Tibial artery (tissue), 4 donors: ENCODE results near the gene PKNOX2.

Source experiments
- DNase-seq, 2 donors: peaks; one replicate each; pipeline ENCODE4 v3.0.0-alpha.2; 2019
- H3K27ac ChIP-seq, 2 donors: fragments of 200-600 bp; sonication (generic) in 1 of 2; 1 replicate in 1 of 2; 2 replicates in 1 of 2; pipeline ENCODE4 v1.5.1; 2018 to 2019; ENCODE audit warnings: mild to moderate bottlenecking in 1 of 2
- H3K27me3 ChIP-seq, 2 donors: fragments of 200-600 bp; sonication (generic) in 1 of 2; one replicate each; pipeline versions ENCODE4 v1.5.1 to v1.6.0; 2016 to 2019
- H3K36me3 ChIP-seq, 3 donors: fragments of 200-600 bp; sonication (generic) in 2 of 3; one replicate each; pipeline ENCODE4 v1.5.1; 2016 to 2019; ENCODE audit warnings: mild to moderate bottlenecking in 2 of 3
- H3K4me1 ChIP-seq, 4 donors: fragments of 200-600 bp; sonication (generic) in 2 of 4; 1 replicate in 3 of 4; 2 replicates in 1 of 4; pipeline ENCODE4 v1.5.1; 2016 to 2019
- H3K4me3 ChIP-seq, 2 donors: fragments of 200-600 bp; sonication (generic) in 1 of 2; 1 replicate in 1 of 2; 2 replicates in 1 of 2; pipeline ENCODE4 v1.5.1; 2018 to 2019; ENCODE audit warnings: mild to moderate bottlenecking in 2 of 2
- H3K9me3 ChIP-seq, 3 donors: fragments of 200-600 bp; sonication (generic) in 1 of 3; one replicate each; pipeline ENCODE4 v1.5.1; 2016 to 2019
- intact Hi-C: fragments of 100-400 bp; cut with DNase I; formaldehyde crosslinking; loops from one replicate; pipeline ENCODE4 v1.15.0; 2023; ENCODE audit warnings: low total_unique reads
- TF ChIP-seq, protein P1 (sequence below), 2 experiments: fragments of 200-600 bp in 1 of 2; fragments of 450-650 bp in 1 of 2; IDR thresholded peaks; one replicate each; pipeline ENCODE4 v1.5.1; 2017 to 2019; ENCODE audit warnings: antibody characterized with exemption in 2 of 2, mild to moderate bottlenecking in 1 of 2, moderate library complexity in 1 of 2

Gene PKNOX2

DNA sequence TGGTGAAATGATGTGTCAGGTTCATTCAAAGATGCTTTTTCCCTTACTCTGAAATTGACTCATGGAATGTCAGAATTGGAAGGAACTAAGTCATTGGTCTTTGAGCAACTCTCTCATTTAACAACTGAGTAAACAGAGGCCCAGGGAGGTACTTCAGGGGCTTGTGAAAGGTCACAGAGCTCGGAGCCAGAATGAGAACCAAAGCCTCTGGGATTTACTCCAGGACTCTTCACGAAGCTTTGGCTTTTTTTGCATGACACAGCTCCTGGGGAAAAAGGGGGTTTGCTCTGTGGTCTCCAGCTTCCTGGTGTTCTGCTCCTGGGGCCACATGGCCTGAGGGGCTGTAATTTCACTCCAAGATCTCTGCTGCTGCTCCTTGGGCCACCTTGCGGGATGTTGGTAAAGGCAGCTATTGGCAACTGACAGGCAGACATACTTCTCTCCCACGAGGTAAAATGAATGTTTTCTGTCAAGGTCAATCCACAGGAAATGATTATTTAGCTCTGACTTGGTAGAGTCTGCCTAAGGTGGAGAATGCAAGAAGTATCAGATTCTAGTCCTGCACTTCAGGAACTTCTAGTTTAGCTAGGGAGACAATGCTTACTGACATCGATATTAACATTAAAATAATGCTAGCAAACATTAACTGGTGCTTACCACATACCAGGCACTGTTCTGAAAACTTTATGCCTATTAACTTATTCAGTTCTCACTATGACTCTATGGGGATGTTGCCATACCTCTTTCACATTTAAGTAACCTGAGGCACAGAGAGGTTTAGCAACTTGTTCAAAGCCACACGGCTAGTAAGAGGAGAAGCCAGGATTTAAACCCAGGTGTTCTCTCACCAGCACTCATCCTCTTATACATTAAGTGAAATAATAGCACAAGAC, 16.1 kb downstream of the PKNOX2 start:
- no peak overlapping the region for H3K27ac ChIP-seq
- no peaks in the 10 kb centered on the region for H3K36me3 ChIP-seq
- no peak overlapping the region for H3K4me3 ChIP-seq
- no peaks in the 10 kb centered on the region for H3K9me3 ChIP-seq
- intact Hi-C loops = no loop called here
- DNase-seq = peak in 1 of 2 donors; percentile 20
- peaks cover 0 to 3% of the 10 kb centered on the region in 2 donors for H3K27me3 ChIP-seq
- TF ChIP-seq, protein P1, sequence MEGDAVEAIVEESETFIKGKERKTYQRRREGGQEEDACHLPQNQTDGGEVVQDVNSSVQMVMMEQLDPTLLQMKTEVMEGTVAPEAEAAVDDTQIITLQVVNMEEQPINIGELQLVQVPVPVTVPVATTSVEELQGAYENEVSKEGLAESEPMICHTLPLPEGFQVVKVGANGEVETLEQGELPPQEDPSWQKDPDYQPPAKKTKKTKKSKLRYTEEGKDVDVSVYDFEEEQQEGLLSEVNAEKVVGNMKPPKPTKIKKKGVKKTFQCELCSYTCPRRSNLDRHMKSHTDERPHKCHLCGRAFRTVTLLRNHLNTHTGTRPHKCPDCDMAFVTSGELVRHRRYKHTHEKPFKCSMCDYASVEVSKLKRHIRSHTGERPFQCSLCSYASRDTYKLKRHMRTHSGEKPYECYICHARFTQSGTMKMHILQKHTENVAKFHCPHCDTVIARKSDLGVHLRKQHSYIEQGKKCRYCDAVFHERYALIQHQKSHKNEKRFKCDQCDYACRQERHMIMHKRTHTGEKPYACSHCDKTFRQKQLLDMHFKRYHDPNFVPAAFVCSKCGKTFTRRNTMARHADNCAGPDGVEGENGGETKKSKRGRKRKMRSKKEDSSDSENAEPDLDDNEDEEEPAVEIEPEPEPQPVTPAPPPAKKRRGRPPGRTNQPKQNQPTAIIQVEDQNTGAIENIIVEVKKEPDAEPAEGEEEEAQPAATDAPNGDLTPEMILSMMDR (IDR thresholded peaks at IDR 0.05) = no peak
- H3K4me1 ChIP-seq = peaks cover 0 to 8% (median 5%) of the 10 kb centered on the region in 4 donors

DNA sequence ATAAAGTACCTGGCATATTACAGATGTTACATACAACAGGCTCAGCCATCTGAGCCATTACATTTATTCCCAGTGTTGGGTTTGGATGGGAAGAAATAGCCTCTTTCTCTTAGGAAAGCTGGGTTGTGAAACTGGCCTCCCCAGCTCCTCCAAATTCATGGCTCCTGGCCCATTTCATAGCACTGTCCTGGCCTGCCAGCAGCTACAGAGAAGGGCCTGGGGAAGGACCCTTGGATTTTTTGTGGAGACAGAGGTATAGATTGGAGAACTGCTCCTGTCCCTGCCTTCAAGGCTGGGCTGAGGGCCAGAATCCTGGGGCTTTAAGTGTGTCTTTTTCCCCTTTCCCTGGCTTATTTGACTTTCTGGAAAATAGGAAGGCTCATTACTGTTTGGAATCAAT, 18.0 kb downstream of the PKNOX2 start:
- TF ChIP-seq, protein P1 (IDR thresholded peaks at IDR 0.05) = no peak
- Histone ChIP-seq H3K27me3 (peaks cover 0 to under 1% of the 10 kb centered on the region in 2 donors), H3K9me3 (peaks cover 0 to 6% (median 0%) of the 10 kb centered on the region in 3 donors), H3K4me1 (no peaks in the 10 kb centered on the region), H3K4me3 (no peak overlapping the region), H3K36me3 (no peaks in the 10 kb centered on the region), H3K27ac (no peak overlapping the region)
- peak; percentile 37 to 47 for DNase-seq
- intact Hi-C loops = no loop called here

DNA sequence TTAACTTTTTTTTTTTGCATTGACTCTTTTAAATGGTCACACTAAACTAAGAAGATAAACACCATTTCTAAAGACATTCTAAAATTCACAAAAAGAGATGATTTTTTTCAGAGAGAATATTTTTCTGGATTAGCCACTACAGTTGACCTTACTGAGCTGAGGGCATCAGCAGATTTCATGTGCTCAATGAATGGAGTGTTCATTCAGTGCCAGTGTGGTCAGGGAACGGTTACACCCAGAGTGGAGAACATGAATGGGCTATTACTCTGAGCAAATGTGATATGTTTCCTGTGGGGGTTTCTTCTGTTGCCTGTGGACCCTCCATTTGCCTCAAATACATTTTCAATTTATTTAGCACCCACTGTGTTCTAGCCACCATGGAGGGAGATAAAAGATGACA, 19.1 kb downstream of the PKNOX2 start:
- Histone ChIP-seq H3K27ac (no peak overlapping the region), H3K4me1 (no peaks in the 10 kb centered on the region), H3K36me3 (peaks cover 0 to 2% (median 0%) of the 10 kb centered on the region in 3 donors), H3K27me3 (no peaks in the 10 kb centered on the region), H3K9me3 (peaks cover 0 to 9% (median 0%) of the 10 kb centered on the region in 3 donors), H3K4me3 (no peak overlapping the region)
- no peak for DNase-seq
- TF ChIP-seq, protein P1 (IDR thresholded peaks at IDR 0.05) = no peak
- intact Hi-C loops = no loop called here

DNA sequence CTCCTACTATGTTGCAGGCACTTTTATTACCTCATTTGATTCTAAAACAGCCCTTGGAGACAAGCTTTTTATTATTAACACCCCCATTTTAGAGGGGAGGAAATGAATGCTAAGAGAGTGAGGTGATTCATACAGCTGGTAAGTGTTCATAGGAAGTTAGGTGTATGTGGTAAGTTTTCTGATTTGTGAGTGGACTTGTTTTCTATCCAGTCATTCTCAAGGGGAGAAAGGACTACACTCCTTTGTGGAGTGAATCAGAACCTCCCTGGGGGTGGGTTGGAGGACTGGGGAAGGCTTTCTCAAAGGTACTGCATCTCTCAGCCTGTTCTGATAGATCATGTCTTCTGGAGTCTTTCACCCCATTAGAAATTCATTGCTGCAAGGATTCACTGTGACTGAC, 23.5 kb downstream of the PKNOX2 start:
- Histone ChIP-seq H3K9me3 (peaks cover 0 to 9% (median 0%) of the 10 kb centered on the region in 3 donors), H3K27ac (no peak overlapping the region), H3K4me3 (no peak overlapping the region), H3K36me3 (peaks cover 0 to 3% (median 0%) of the 10 kb centered on the region in 3 donors), H3K4me1 (no peaks in the 10 kb centered on the region), H3K27me3 (no peaks in the 10 kb centered on the region)
- intact Hi-C loops = no loop called here
- DNase-seq = no peak
- TF ChIP-seq, protein P1 (IDR thresholded peaks at IDR 0.05) = no peak

GRCh38 chr11:125190566-125190965, 26.0 kb downstream of the PKNOX2 start:
- no peak for DNase-seq
- Histone ChIP-seq H3K36me3 (peaks cover 0 to 3% (median 0%) of the 10 kb centered on the region in 3 donors), H3K4me3 (no peak overlapping the region), H3K27me3 (no peaks in the 10 kb centered on the region), H3K9me3 (peaks cover 0 to 9% (median 0%) of the 10 kb centered on the region in 3 donors), H3K4me1 (no peaks in the 10 kb centered on the region), H3K27ac (no peak overlapping the region)
- TF ChIP-seq, protein P1 (IDR thresholded peaks at IDR 0.05) = no peak
- intact Hi-C loops = no loop called here
